GM12865 (cell line): ENCODE data around the gene DCDC2.
"Not testable (repeated sequence)": the region's sequence is repeated elsewhere in the genome, so short reads cannot be mapped to it uniquely, and the experiment has no call there.

Experiments
- DNase-seq: peaks from one replicate; pipeline ENCODE4 v3.0.0; 2010; ENCODE audit warnings: low read depth
- H3K4me3 ChIP-seq: 2 replicates; pipeline ENCODE4 v1.5.1; 2011; ENCODE audit warnings: mild to moderate bottlenecking, low read depth, low read length, control low read depth
- TF ChIP-seq, protein P1 (sequence below): IDR thresholded peaks from 2 replicates; pipeline ENCODE4 v1.5.1; 2011; ENCODE audit warnings: low read length, control low read depth, low read depth, inconsistent platforms; ENCODE audit not compliant: insufficient read depth; ENCODE audit errors: missing control alignments

DCDC2 gene

DNA sequence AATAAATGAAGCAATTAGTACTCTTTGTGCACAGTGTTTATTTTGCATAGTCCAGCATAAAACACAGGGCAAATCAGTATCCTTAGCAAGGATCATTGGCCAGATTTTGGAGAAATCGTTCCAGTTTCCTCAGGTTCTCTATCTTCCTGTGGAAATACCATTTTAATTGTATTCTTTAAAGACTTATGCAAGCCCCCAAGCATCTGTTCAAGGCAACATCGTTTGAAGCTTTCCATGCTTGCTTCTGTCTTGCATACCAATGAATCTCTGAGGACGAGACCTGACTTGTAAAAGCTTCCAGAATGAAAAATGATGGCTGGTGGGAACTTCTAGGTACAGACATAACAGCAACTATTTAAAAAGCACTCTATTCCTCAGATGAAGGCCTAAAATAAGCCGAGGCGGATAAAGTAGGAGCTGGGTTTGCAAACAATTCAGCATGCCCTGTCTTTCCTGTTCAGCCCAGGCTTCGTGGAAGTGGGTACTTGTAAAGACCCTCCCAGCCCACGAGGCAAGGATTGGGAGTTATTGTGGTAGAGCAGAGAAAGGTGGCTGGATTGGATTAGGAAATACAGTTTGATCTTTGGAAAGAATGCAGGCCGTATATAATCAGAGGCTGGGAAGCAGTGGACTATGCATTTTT, 210.2 kb downstream of the DCDC2 start:
- H3K4me3 ChIP-seq, result no peak overlapping the region
- TF ChIP-seq, protein P1, sequence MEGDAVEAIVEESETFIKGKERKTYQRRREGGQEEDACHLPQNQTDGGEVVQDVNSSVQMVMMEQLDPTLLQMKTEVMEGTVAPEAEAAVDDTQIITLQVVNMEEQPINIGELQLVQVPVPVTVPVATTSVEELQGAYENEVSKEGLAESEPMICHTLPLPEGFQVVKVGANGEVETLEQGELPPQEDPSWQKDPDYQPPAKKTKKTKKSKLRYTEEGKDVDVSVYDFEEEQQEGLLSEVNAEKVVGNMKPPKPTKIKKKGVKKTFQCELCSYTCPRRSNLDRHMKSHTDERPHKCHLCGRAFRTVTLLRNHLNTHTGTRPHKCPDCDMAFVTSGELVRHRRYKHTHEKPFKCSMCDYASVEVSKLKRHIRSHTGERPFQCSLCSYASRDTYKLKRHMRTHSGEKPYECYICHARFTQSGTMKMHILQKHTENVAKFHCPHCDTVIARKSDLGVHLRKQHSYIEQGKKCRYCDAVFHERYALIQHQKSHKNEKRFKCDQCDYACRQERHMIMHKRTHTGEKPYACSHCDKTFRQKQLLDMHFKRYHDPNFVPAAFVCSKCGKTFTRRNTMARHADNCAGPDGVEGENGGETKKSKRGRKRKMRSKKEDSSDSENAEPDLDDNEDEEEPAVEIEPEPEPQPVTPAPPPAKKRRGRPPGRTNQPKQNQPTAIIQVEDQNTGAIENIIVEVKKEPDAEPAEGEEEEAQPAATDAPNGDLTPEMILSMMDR, result no peak
- no peak for DNase-seq

DNA sequence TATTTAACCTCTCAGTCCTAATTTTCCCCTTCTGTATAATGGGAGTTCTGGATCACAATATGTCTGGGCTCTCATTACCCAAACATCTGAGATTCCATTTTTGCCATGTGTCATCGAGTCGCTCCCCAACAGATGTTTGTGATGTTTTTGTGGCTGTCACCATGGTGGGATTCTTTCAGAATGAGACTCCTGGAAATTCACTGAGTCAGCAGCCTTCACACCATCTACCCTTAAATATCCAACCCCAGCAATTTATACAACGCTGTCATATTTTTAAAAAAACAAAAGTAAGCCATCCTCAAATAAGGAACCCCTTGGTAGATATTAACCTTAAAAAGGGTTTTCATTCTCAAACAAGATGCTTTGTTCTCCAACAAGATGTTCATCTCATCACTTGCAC, 211.0 kb downstream of the DCDC2 start:
- H3K4me3 ChIP-seq, result no peak overlapping the region
- DNase-seq, result no peak
- TF ChIP-seq, protein P1, result no peak

GRCh38 chr6:24145690-24146131, 212.1 kb downstream of the DCDC2 start:
- no peak for DNase-seq
- H3K4me3 ChIP-seq, result no peak overlapping the region
- TF ChIP-seq, protein P1, result no peak

GRCh38 chr6:24142733-24143132, 215.1 kb downstream of the DCDC2 start:
- not testable (repeated sequence) for H3K4me3 ChIP-seq, DNase-seq

GRCh38 chr6:24140591-24140990, 217.3 kb downstream of the DCDC2 start:
- no peak overlapping the region for H3K4me3 ChIP-seq
- DNase-seq, result no peak

DNA sequence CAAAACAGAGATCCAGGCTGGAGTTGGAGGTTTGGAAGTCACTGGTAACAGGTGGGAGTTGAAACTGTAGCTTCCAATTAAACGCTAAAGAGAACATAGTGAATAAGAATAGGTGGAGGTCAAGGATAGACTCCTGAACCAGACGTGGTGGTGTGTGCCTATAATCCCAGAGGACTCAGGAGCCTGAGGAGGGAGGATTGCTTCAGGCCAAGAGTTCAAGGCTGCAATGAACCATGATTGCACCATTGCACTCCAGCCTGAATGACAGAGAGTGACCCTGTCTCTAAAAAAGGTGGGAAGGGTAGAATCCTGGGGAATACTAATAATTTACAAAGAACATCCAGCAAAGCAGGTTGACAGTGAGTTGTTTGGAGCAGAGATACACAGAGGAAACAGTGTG, 218.2 kb downstream of the DCDC2 start:
- no peak for DNase-seq
- TF ChIP-seq, protein P1, result no peak
- no peak overlapping the region for H3K4me3 ChIP-seq

More at GRCh38 chr6:24140591-24140990, 217.3 kb downstream of the DCDC2 start:
- TF ChIP-seq, protein P1, result no peak

GRCh38 chr6:24139080-24139479, 218.8 kb downstream of the DCDC2 start:
- no peak for DNase-seq
- TF ChIP-seq, protein P1, result no peak
- H3K4me3 ChIP-seq, result no peak overlapping the region

DNA sequence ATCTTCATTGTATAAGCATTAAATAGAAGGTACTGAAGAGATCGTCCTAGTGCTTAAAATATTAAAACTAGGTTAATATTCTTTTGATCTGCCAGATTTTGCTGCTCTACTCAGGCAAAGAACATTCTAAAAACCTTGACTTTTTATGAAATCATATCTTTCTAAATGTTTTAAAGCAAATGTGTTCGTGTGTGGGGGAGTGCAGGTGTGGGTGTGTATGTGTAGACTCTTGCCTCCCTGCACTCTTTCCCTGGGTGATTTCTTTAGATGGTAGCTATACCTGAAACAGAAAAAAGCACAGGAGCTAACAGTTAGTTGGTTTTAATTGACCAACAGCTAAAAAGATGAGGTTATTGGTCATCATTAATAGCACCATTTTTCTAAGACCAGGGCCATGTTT, 226.1 kb downstream of the DCDC2 start:
- TF ChIP-seq, protein P1, result no peak
- H3K4me3 ChIP-seq, result no peak overlapping the region
- no peak for DNase-seq
